Activated T-cell treated with anti-CD3 and anti-CD28 coated beads, Interleukin-2, amount 50 U/mL, for 48 hours (primary cell): ENCODE results near the gene TLK1.
"Not testable (repeated sequence)": the region's sequence is repeated elsewhere in the genome, so short reads cannot be mapped to it uniquely, and the experiment has no call there.

ENCODE experiments used
- DNase-seq, 2 experiments: peaks; one replicate each; pipeline ENCODE4 v3.0.0-alpha.2; 2020

Gene TLK1

GRCh38 chr2:171076422-171076821 is 84.3 kb downstream of the TLK1 start:
- DNase-seq = not testable (repeated sequence)

GRCh38 chr2:171072164-171072563 is 88.5 kb downstream of the TLK1 start:
- DNase-seq = no peak

GRCh38 chr2:171069286-171069956 is 91.3 kb downstream of the TLK1 start:
- no peak for DNase-seq

- no peak for DNase-seq
Observed at GRCh38 chr2:171066110-171066509, 94.6 kb downstream of the TLK1 start.

- no peak for DNase-seq
Observed at GRCh38 chr2:171057575-171057974, 103.1 kb downstream of the TLK1 start.

GRCh38 chr2:171056307-171056706 is 104.4 kb downstream of the TLK1 start:
- no peak for DNase-seq

- DNase-seq = no peak
Observed at GRCh38 chr2:171049691-171050090, 111.0 kb downstream of the TLK1 start.

- DNase-seq = no peak
Observed at GRCh38 chr2:171046048-171046560, 114.6 kb downstream of the TLK1 start.

GRCh38 chr2:171044416-171044815 is 116.3 kb downstream of the TLK1 start:
- no peak for DNase-seq

- no peak for DNase-seq
Observed at GRCh38 chr2:171042253-171042969, 118.3 kb downstream of the TLK1 start.

GRCh38 chr2:171036532-171036931 is 124.2 kb downstream of the TLK1 start:
- DNase-seq = no peak

GRCh38 chr2:171034315-171034714 is 126.4 kb downstream of the TLK1 start:
- no peak for DNase-seq

- no peak for DNase-seq
Observed at GRCh38 chr2:171025214-171025613, 135.5 kb downstream of the TLK1 start.

- no peak for DNase-seq
Observed at GRCh38 chr2:171018522-171018921, 142.2 kb downstream of the TLK1 start.

- DNase-seq = no peak
Observed at GRCh38 chr2:171016125-171016524, 144.6 kb downstream of the TLK1 start.

GRCh38 chr2:171013851-171014250 is 146.8 kb downstream of the TLK1 start:
- no peak for DNase-seq

GRCh38 chr2:171009386-171009785 is 151.3 kb downstream of the TLK1 start:
- DNase-seq = no peak

GRCh38 chr2:171008550-171009205 is 152.0 kb downstream of the TLK1 start:
- no peak for DNase-seq

GRCh38 chr2:171004833-171005232 is 155.9 kb downstream of the TLK1 start:
- no peak for DNase-seq

- DNase-seq = no peak
Observed at GRCh38 chr2:171004363-171004762, 156.3 kb downstream of the TLK1 start.

- DNase-seq = no peak
Observed at GRCh38 chr2:170999654-171000053, 161.0 kb downstream of the TLK1 start.

- no peak for DNase-seq
Observed at GRCh38 chr2:170997893-170998597, 162.6 kb downstream of the TLK1 start.

GRCh38 chr2:170996316-170996715 is 164.4 kb downstream of the TLK1 start:
- DNase-seq = no peak
